ENCODE results near the gene EXOC6B. TPM values are rescaled to one million over a fixed set of nuclear protein-coding genes. Genes with fewer than 3 reads are reported as not detected.

EXOC6B gene
- total RNA-seq, 1 experiment from 2014 or later: 33.7 TPM

GRCh38 chr2:72193723-72194122 is 632.1 kb downstream of the EXOC6B start (continued):
- no peak for TF ChIP-seq PRDM15 (CRISPR knock-in tag; IDR thresholded peaks at IDR 0.05)
- TF ChIP-seq ATF6 (CRISPR knock-in tag; IDR thresholded peaks at IDR 0.05): no peak
- no peak for TF ChIP-seq NR3C1 (CRISPR knock-in tag; conservative IDR thresholded peaks at IDR 0.05; ENCODE audit: low read depth)
- TF ChIP-seq NFE2L1 (CRISPR knock-in tag; IDR thresholded peaks at IDR 0.05): no peak
- no peak for TF ChIP-seq ETV6 (CRISPR knock-in tag; IDR thresholded peaks at IDR 0.05)
- no peak for TF ChIP-seq MLX (CRISPR knock-in tag; IDR thresholded peaks at IDR 0.05)

- no peak overlapping the region for H3K27ac Mint-ChIP-seq
- no peak overlapping the region for H3K4me3 Mint-ChIP-seq
- H3K4me1 Mint-ChIP-seq: peaks cover 7% of the 10 kb centered on the region
- no peaks in the 10 kb centered on the region for H3K9me3 Mint-ChIP-seq
- POLR2A ChIA-PET: no interaction called here
- no peaks in the 10 kb centered on the region for H3K36me3 Mint-ChIP-seq
- no peak for ATAC-seq
- no peaks in the 10 kb centered on the region for H3K27me3 Mint-ChIP-seq (ENCODE audit: low read depth)
- TF ChIP-seq MAX (CRISPR knock-in tag; IDR thresholded peaks at IDR 0.05) (no peak), ZNF219 (CRISPR knock-in tag; IDR thresholded peaks at IDR 0.05; ENCODE audit: borderline replicate concordance) (no peak), GRHL2 (CRISPR knock-in tag; IDR thresholded peaks at IDR 0.05; ENCODE audit: insufficient replicate concordance, severe bottlenecking) (no peak), JAZF1 (CRISPR knock-in tag; IDR thresholded peaks at IDR 0.05) (no peak), ZSCAN18 (CRISPR knock-in tag; IDR thresholded peaks at IDR 0.05) (no peak), PRRX2 (CRISPR knock-in tag; IDR thresholded peaks at IDR 0.05) (no peak), NR2C2 (CRISPR knock-in tag; IDR thresholded peaks at IDR 0.05) (no peak), NR3C1 (CRISPR knock-in tag; conservative IDR thresholded peaks at IDR 0.05; ENCODE audit: low read depth) (no peak), OVOL2 (CRISPR knock-in tag; IDR thresholded peaks at IDR 0.05; ENCODE audit: borderline replicate concordance) (no peak), ZNF281 (CRISPR knock-in tag; IDR thresholded peaks at IDR 0.05) (no peak), SP1 (CRISPR knock-in tag; conservative IDR thresholded peaks at IDR 0.05) (no peak), RORB (CRISPR knock-in tag; IDR thresholded peaks at IDR 0.05) (no peak), CREB1 (CRISPR knock-in tag; IDR thresholded peaks at IDR 0.05) (no peak), ATF2 (CRISPR knock-in tag; IDR thresholded peaks at IDR 0.05; ENCODE audit: borderline replicate concordance, low read depth) (no peak), FOXP1 (CRISPR knock-in tag; IDR thresholded peaks at IDR 0.05; ENCODE audit: borderline replicate concordance) (no peak), SOX15 (CRISPR knock-in tag; IDR thresholded peaks at IDR 0.05) (no peak)
- CTCF ChIA-PET: no interaction called here
- no peak for DNase-seq (ENCODE audit: low spot score)
Measured at GRCh38 chr2:72191441-72191840, 634.4 kb downstream of the EXOC6B start.
